Mesendoderm (in vitro differentiated cells): Measurements from ENCODE around the gene IGFBP2.

Experiments
- DNase-seq: peaks from one replicate; pipeline ENCODE4 v3.0.0; 2013
- H2AK5ac ChIP-seq: 2 replicates; pipeline ENCODE4 v1.6.1; 2013; ENCODE audit warnings: low read length, inconsistent platforms
- H2BK120ac ChIP-seq: 2 replicates; pipeline ENCODE4 v1.6.1; 2013; ENCODE audit warnings: low read depth, mild to moderate bottlenecking, low read length, moderate library complexity, mixed read lengths
- H2BK15ac ChIP-seq: replicated peaks from 2 replicates; pipeline ENCODE4 v1.6.1; 2013; ENCODE audit warnings: low read depth, mild to moderate bottlenecking, moderate library complexity
- H2BK5ac ChIP-seq: 2 replicates; pipeline ENCODE4 v1.6.1; 2013; ENCODE audit warnings: low read length, inconsistent platforms
- H3K18ac ChIP-seq: 2 replicates; pipeline ENCODE4 v1.6.1; 2013; ENCODE audit warnings: mild to moderate bottlenecking, low read length, mixed read lengths
- H3K23ac ChIP-seq: one replicate; pipeline ENCODE4 v1.6.1; 2013; ENCODE audit warnings: low read length
- H3K27ac ChIP-seq: 2 replicates; pipeline ENCODE4 v1.5.1; 2013; ENCODE audit warnings: low read depth, mild to moderate bottlenecking, inconsistent platforms, low read length, moderate library complexity
- H3K27me3 ChIP-seq: 2 replicates; pipeline ENCODE4 v1.6.1; 2013; ENCODE audit warnings: low read length, control low read depth, mild to moderate bottlenecking, inconsistent platforms; ENCODE audit not compliant: insufficient read depth, poor library complexity
- H3K36me3 ChIP-seq: 2 replicates; pipeline ENCODE4 v1.6.1; 2013; ENCODE audit warnings: low read length, inconsistent platforms; ENCODE audit not compliant: control insufficient read depth, insufficient read depth
- H3K4ac ChIP-seq: one replicate; pipeline ENCODE4 v1.6.1; 2013; ENCODE audit warnings: low read depth, mild to moderate bottlenecking, low read length, moderate library complexity
- H3K4me1 ChIP-seq: 2 replicates; pipeline ENCODE4 v1.6.1; 2013; ENCODE audit warnings: low read depth, low read length, inconsistent platforms; ENCODE audit not compliant: control insufficient read depth
- H3K4me2 ChIP-seq: 2 replicates; pipeline ENCODE4 v1.6.1; 2013; ENCODE audit warnings: low read length
- H3K4me3 ChIP-seq: 2 replicates; pipeline ENCODE4 v1.5.1; 2013; ENCODE audit warnings: mild to moderate bottlenecking, low read length
- H3K56ac ChIP-seq: one replicate; pipeline ENCODE4 v1.6.1; 2013; ENCODE audit warnings: low read length
- H3K79me1 ChIP-seq: 2 replicates; pipeline ENCODE4 v1.6.1; 2013; ENCODE audit warnings: low read length, inconsistent platforms
- H3K79me2 ChIP-seq: 2 replicates; pipeline ENCODE4 v1.6.1; 2013; ENCODE audit warnings: mild to moderate bottlenecking, low read length; ENCODE audit not compliant: control insufficient read depth, insufficient read depth
- H3K9ac ChIP-seq: 2 replicates; pipeline ENCODE4 v1.6.1; 2013; ENCODE audit warnings: low read length, inconsistent platforms
- H4K5ac ChIP-seq: one replicate; pipeline ENCODE4 v1.6.1; 2013; ENCODE audit warnings: low read length
- H4K8ac ChIP-seq: one replicate; pipeline ENCODE4 v1.6.1; 2013; ENCODE audit warnings: low read depth, mild to moderate bottlenecking, control low read depth, low read length, moderate library complexity
- WGBS: extraction: QIAGEN DNeasy Blood & Tissue Kit; methylation state at CpG from one replicate; pipeline ENCODE4 v1.1.7; 2013; ENCODE audit warnings: low lambda C conversion rate, missing lambda C conversion rate; ENCODE audit not compliant: insufficient coverage; ENCODE audit errors: extremely low coverage; 5-methylcytosine and 5-hydroxymethylcytosine counted together

The IGFBP2 gene

DNA sequence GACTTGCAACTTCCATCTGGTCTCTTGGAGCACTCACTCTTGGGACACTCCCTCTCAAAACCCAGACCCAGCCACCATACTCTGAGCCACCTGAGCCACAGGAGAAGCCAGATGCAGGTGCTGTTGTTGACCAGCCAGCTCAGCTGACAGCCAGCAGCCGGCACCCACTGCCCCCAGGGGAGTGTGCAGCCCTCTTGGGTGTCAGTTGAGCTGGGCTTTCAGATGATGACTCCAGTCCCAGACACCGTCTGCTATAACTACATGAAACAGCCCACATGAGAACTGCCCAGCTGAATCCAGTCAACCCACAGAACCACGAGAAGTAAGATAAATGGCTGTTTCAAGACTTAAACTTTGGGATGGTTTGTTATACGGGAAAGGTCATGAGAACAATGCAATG, 10.7 kb upstream of the IGFBP2 start:
- Histone ChIP-seq H3K27me3 (no peaks in the 10 kb centered on the region), H3K4me1 (peaks cover 7% of the 10 kb centered on the region), H2BK15ac (no peak overlapping the region), H3K4ac (no peak overlapping the region), H3K4me3 (no peak overlapping the region), H3K9ac (no peak overlapping the region), H3K79me1 (no peaks in the 10 kb centered on the region), H3K56ac (no peak overlapping the region), H3K4me2 (no peak overlapping the region), H3K23ac (no peak overlapping the region), H3K18ac (no peak overlapping the region), H3K27ac (no peak overlapping the region), H2AK5ac (no peak overlapping the region), H4K8ac (no peak overlapping the region), H3K36me3 (no peaks in the 10 kb centered on the region), H2BK5ac (no peak overlapping the region), H3K79me2 (no peaks in the 10 kb centered on the region), H2BK120ac (no peak overlapping the region), H4K5ac (no peak overlapping the region)
- no CpG with 5 or more reads among the region's 4 CpGs for whole genome bisulfite sequencing
- DNase-seq, result no peak

DNA sequence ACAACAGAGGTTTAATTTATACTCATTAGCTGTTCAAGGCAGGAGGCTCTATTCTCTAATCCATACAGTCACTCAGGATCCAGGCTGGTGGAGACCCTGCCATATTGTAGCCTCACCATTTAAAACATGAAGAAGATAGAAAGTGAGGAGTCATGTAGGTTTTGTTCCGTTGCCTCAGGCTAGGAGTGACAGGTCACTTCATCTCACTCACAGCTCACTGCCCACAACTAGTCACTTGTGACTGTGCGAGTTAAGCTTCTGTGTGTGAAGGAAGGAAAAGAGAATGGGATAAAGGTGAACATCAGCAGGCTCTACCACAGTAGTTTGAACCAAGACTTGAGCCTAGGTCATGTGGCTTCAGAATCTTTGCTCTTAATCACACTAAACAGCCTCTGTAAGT, 9.0 kb upstream of the IGFBP2 start:
- H2BK5ac ChIP-seq, result no peak overlapping the region

DNA sequence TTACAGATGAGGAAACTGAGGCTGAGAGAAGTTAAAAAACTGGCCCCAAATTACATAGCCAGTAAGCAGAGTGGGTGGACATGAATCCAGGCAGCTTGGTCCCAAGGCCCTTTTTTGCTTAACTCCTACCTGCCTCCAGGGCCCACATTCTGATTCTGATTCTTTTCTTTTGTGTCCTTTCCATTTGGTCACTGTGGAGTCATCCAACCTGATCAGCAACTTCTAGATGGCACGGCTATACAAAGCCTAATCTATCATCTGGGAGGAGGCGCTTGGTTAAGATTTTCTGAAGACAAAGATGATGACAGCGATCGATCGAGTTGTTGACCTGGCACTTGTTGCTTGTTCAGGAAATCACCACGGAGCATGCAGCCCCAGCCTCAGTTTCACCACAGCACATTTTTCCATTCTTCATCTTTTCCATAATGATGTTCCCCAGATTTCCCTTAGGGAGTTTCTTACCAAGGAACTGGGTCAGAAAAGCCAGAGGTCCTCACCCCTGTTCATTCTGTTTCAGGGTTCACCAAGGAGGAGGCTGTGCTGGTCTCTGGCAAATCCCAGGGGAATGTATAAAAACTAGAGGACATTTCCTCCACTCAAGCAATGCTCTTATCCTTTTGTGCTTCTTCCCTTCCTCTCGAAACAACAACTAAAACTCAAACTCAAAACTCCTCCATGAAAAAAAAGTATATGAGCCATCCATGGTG, 6.9 kb upstream of the IGFBP2 start:
- Histone ChIP-seq H3K18ac (no peak overlapping the region), H3K23ac (no peak overlapping the region), H3K79me2 (no peaks in the 10 kb centered on the region), H3K4me3 (no peak overlapping the region), H3K4me2 (no peak overlapping the region), H2BK120ac (no peak overlapping the region), H2AK5ac (no peak overlapping the region), H3K4me1 (no peaks in the 10 kb centered on the region), H3K4ac (no peak overlapping the region), H3K79me1 (no peaks in the 10 kb centered on the region), H3K56ac (no peak overlapping the region), H3K27me3 (no peaks in the 10 kb centered on the region), H2BK15ac (no peak overlapping the region), H4K8ac (no peak overlapping the region), H3K9ac (no peak overlapping the region), H4K5ac (no peak overlapping the region), H2BK5ac (no peak overlapping the region), H3K36me3 (no peaks in the 10 kb centered on the region), H3K27ac (no peak overlapping the region)
- WGBS, result 100% methylated on average over 1 of the region's 7 CpGs
- no peak for DNase-seq

More for the DNA sequence above, 9.0 kb upstream of the IGFBP2 start:
- Histone ChIP-seq H3K79me2 (no peaks in the 10 kb centered on the region), H2BK120ac (no peak overlapping the region), H3K4me2 (no peak overlapping the region), H3K79me1 (no peaks in the 10 kb centered on the region), H3K4me1 (peaks cover 4% of the 10 kb centered on the region), H4K8ac (no peak overlapping the region), H3K18ac (no peak overlapping the region), H3K36me3 (no peaks in the 10 kb centered on the region), H3K9ac (no peak overlapping the region), H3K4ac (no peak overlapping the region), H3K27ac (no peak overlapping the region), H3K4me3 (no peak overlapping the region), H2AK5ac (no peak overlapping the region), H4K5ac (no peak overlapping the region), H2BK15ac (no peak overlapping the region), H3K56ac (no peak overlapping the region), H3K23ac (no peak overlapping the region), H3K27me3 (no peaks in the 10 kb centered on the region)
- no CpG with 5 or more reads among the region's 2 CpGs for WGBS
- DNase-seq, result no peak

DNA sequence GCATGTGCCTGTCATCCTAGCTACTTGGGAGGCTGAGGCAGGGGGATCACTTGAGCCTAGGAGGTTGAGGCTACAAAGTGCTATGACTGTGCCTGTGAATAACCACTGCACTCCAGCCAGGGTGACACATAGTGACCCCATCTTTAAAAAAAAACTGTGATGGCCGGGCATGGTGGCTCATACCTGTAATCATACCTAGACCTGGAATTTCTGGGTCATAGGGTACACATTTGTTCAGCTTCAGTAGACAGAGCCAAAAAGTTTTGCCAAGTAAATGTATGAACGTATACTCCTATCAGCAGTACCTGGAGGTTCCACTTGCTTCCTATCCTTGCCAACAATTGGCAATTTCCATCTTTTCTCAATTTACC, 6.4 kb upstream of the IGFBP2 start:
- H2BK15ac ChIP-seq, result no peak overlapping the region
- no peak overlapping the region for H3K4ac ChIP-seq
- no peak overlapping the region for H3K18ac ChIP-seq
- no peak overlapping the region for H4K5ac ChIP-seq
- H2BK5ac ChIP-seq, result no peak overlapping the region
- no peak overlapping the region for H3K56ac ChIP-seq
- no peak overlapping the region for H2BK120ac ChIP-seq
- H3K23ac ChIP-seq, result no peak overlapping the region
- H3K9ac ChIP-seq, result no peak overlapping the region
- H3K4me3 ChIP-seq, result no peak overlapping the region
- no peak overlapping the region for H3K4me2 ChIP-seq
- no peak overlapping the region for H4K8ac ChIP-seq
- no peaks in the 10 kb centered on the region for H3K79me2 ChIP-seq
- no peak overlapping the region for H2AK5ac ChIP-seq
- no peaks in the 10 kb centered on the region for H3K36me3 ChIP-seq
- H3K27ac ChIP-seq, result no peak overlapping the region
- no peaks in the 10 kb centered on the region for H3K4me1 ChIP-seq
- H3K27me3 ChIP-seq, result no peaks in the 10 kb centered on the region
- no peak for DNase-seq
- WGBS, result no CpG with 5 or more reads among the region's 2 CpGs
- no peaks in the 10 kb centered on the region for H3K79me1 ChIP-seq

DNA sequence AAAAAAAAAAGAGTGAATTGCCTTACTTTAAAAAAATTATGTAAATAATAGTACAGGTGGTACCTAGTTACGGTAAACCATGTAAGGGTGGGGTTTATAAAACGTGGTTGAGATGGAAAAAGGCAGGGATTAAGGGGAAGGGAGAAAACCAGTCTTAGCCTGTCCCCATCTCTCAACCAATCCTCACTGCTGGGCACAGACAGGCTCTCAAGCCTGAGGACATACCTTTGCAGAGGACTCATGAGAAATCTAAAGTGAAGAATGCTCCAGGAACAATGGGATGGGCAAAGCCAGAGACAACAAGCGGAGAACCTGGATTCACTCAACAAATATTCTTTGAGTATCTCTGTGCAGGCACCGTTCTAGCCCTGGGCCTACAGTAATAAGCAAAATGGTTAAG, 3.4 kb upstream of the IGFBP2 start:
- Histone ChIP-seq H3K4me3 (no peak overlapping the region), H3K9ac (no peak overlapping the region), H2BK120ac (no peak overlapping the region), H3K56ac (no peak overlapping the region), H2BK5ac (no peak overlapping the region), H3K27me3 (no peaks in the 10 kb centered on the region), H4K8ac (no peak overlapping the region), H2AK5ac (no peak overlapping the region), H3K18ac (no peak overlapping the region), H3K36me3 (no peaks in the 10 kb centered on the region), H3K79me2 (peaks cover 2% of the 10 kb centered on the region), H3K4me1 (peaks cover 2% of the 10 kb centered on the region), H2BK15ac (no peak overlapping the region), H4K5ac (no peak overlapping the region), H3K27ac (no peak overlapping the region), H3K23ac (no peak overlapping the region), H3K4me2 (no peak overlapping the region), H3K79me1 (no peaks in the 10 kb centered on the region), H3K4ac (no peak overlapping the region)
- no peak for DNase-seq
- 100% methylated on average over 1 of the region's 4 CpGs for WGBS

DNA sequence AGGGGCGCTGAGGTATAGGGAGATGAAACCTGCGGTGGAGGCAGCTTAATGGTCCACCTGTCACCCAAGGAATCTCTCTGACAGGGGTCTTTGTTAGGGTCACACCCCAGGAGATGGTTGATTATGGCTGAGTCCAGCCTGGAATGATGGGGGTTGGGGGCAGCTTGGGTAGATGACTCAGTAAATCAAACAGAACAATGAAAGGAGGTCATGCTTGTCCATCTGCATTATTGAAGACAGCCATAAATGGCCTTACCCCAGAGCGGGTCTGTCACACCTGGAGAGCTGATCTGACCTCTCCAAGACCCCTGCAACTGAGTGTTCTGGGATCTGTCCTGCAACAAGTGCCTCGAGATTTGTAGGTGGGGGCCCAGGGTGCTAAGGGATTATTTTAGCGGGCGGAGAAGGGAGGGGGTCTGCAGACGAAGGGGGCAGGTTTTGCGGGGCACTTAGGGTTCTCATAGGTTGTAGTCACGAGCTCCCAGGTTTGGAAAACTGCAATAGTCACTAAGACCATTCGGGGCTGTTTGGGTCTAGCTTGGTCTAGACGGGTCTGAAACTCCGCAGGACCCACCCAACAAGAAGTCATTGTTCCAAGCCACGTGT, 771 bp upstream of the IGFBP2 start:
- Histone ChIP-seq H2BK5ac (no peak overlapping the region), H2BK120ac (no peak overlapping the region), H3K4me2 (peak overlapping the region; percentile 23), H3K4ac (no peak overlapping the region), H3K18ac (peak overlapping the region; percentile 34), H3K23ac (no peak overlapping the region), H2AK5ac (no peak overlapping the region), H3K79me1 (peaks cover 2% of the 10 kb centered on the region), H3K27ac (no peak overlapping the region), H3K4me1 (peaks cover 12% of the 10 kb centered on the region), H4K8ac (no peak overlapping the region), H4K5ac (no peak overlapping the region), H2BK15ac (no peak overlapping the region), H3K27me3 (no peaks in the 10 kb centered on the region), H3K79me2 (peaks cover 8% of the 10 kb centered on the region), H3K36me3 (no peaks in the 10 kb centered on the region), H3K4me3 (peak overlapping the region; percentile 60), H3K9ac (peak overlapping the region; percentile 87), H3K56ac (peak overlapping the region; percentile 93)
- peak; percentile 33 for DNase-seq
- WGBS, result no CpG with 5 or more reads among the region's 13 CpGs
